Measurements from ENCODE around the gene WASF2. TPM values are rescaled to one million over a fixed set of nuclear protein-coding genes. Genes with fewer than 3 reads are reported as not detected.
"Not testable (repeated sequence)": the region's sequence is repeated elsewhere in the genome, so short reads cannot be mapped to it uniquely, and the experiment has no call there.

The WASF2 gene
- total RNA-seq, 2 experiments from 2014 or later = 109 to 110 TPM

DNA sequence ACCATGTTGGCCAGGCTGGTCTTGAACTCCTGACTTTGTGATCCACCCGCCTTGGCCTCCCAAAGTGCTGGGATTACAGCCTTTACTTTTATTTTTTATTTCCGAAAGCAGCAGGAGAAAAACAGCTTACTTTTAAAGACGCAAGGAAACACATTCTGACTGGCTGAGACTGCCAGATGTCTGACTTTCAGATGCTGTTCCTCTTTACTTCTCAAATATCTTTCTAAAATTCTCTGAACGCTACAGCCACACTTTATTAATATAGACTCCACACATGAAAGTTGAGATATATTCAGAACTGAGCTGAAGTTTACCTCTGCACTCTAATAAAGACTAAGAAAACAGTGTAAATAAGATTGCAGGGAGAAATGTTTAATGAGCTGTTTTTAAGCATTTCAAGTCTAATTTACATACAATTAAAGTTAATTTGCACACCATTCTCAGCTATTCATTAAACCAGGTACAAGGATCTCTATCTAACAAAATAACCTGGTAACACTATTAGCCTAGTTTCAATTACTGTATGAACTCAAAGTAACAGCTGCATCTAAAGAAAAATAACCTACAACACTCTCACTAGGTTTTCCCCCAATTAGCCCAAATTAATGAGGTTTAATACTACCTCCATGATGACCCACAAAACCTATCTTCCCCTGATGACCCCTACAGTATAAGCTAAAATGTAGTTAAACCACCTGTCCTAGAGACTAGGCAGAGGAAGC lies 24.9 kb downstream of the WASF2 start:
- H3K27me3 Mint-ChIP-seq = no peaks in the 10 kb centered on the region

DNA sequence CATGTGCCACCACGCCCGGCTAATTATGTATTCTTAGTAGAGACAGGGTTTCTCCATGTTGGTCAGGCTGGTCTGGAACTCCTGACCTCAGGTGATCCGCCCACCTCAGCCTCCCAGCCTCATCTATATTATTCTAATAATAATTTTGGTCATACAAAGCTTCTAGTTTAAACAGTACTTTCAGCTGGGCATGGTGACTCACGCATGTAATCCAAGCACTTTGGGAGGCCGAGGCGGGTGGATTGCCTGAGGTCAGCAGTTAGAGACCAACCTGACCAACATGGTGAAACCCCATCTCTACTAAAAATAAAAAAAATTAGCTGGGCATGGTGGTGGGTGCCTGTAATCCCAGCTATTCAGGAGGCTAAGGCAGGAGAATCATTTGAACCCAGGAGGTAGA lies 26.1 kb downstream of the WASF2 start:
- DNase-seq; H3K36me3 Mint-ChIP-seq; H3K4me3 Mint-ChIP-seq; intact Hi-C loops (cut with micrococcal nuclease); H3K27ac Mint-ChIP-seq; H3K9me3 Mint-ChIP-seq; H3K27me3 Mint-ChIP-seq: not testable (repeated sequence)
- H3K4me1 Mint-ChIP-seq (ENCODE audit: low read depth) = peaks cover 34% of the 10 kb centered on the region
- ChIA-PET POLR2A (interaction anchor here (1.0 kb wide), 1 partner anchor 10 kb away, joined by 3 read pairs; no protein-coding TSS in a partner anchor), CTCF (interaction anchor here (0.6 to 2.8 kb wide), 5 partner anchors 11 to 61 kb away, joined by 3 to 10 read pairs (median 4); no protein-coding TSS in a partner anchor)

More for the DNA sequence above, 24.9 kb downstream of the WASF2 start:
- Mint-ChIP-seq H3K36me3 (peaks cover 13% of the 10 kb centered on the region), H3K4me1 (ENCODE audit: low read depth) (peaks cover 45% of the 10 kb centered on the region), H3K27ac (no peak overlapping the region), H3K4me3 (no peak overlapping the region), H3K9me3 (no peaks in the 10 kb centered on the region)
- DNase-seq = no peak
- CTCF ChIA-PET = interaction anchor here (0.8 to 2.8 kb wide), 7 partner anchors 12 to 169 kb away, joined by 3 to 10 read pairs (median 3); no protein-coding TSS in a partner anchor
- POLR2A ChIA-PET = interaction anchor here (1.0 kb wide), 1 partner anchor 11 kb away, joined by 3 read pairs; no protein-coding TSS in a partner anchor
- intact Hi-C loops (cut with micrococcal nuclease) = no loop called here

DNA sequence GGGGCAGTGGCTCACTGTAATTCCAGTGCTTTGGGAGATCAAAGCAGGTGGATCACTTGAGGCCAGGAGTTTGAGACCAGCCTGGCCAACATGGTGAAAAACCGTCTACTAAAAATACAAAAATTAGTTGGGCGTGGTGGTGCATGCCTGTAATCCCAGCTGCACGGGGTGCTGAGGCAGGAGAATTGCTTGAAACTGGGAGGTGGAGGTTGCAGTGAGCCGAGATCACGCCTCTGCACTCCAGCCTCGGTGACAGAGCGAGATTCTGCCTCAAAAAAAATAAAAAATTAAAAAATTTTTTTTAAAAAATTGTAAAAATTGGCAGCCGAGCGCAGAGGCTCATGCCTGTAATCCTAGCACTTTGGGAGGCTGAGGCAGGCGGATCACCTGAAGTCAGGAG lies 31.4 kb downstream of the WASF2 start:
- H3K9me3 Mint-ChIP-seq, DNase-seq, CTCF ChIA-PET, H3K27ac Mint-ChIP-seq, H3K27me3 Mint-ChIP-seq, H3K4me3 Mint-ChIP-seq, H3K36me3 Mint-ChIP-seq: not testable (repeated sequence)
- intact Hi-C loops (cut with micrococcal nuclease) = loop anchor here (5.0 kb wide), 1 partner anchor 41 kb away; no protein-coding TSS in a partner anchor
- POLR2A ChIA-PET = interaction anchor here (0.6 to 1.0 kb wide), 2 partner anchors 13 to 54 kb away, joined by 5 to 7 read pairs; no protein-coding TSS in a partner anchor
- H3K4me1 Mint-ChIP-seq (ENCODE audit: low read depth) = peaks cover 32% of the 10 kb centered on the region

DNA sequence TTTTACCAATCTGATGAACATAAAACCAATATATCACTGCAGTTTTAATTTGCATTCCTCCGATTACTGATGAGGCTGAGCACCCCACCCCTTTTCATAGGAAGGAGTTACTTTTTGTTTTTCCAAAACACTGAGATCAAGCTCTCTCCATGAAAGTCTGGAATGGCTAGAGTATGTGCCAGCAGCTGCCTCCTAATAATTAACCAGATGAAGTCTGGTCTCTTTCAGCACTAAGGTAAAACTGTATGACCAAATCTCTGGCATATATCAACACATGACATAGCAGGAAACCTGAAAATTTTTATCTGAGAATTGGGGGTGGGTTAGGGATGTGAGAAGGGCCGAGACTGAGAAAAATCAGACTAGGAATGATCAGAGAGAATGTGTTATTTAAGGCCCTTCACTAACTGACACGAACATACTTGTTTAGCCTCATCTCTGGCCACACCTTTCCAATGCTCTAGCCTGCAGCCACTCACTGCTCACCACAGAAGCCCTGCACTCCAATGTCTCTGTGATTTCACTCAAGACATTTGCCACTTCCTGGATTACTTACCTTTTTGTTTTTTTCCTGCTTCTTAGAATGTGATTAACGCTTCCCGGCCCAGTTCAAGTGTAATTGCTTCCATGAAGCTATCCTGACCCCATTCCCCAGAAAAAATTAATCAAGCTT lies 34.7 kb downstream of the WASF2 start:
- Mint-ChIP-seq H3K4me1 (ENCODE audit: low read depth) (peaks cover 39% of the 10 kb centered on the region), H3K27ac (peak overlapping the region; percentile 82), H3K4me3 (no peak overlapping the region), H3K27me3 (no peaks in the 10 kb centered on the region), H3K36me3 (peaks cover 1% of the 10 kb centered on the region), H3K9me3 (no peaks in the 10 kb centered on the region)
- CTCF ChIA-PET = interaction anchor here (1.2 kb wide), 1 partner anchor 159 kb away, joined by 3 read pairs; no protein-coding TSS in a partner anchor
- intact Hi-C loops (cut with micrococcal nuclease) = loop anchor here (5.0 kb wide), 1 partner anchor 38 kb away; no protein-coding TSS in a partner anchor
- peak; percentile 53 for DNase-seq
- POLR2A ChIA-PET = interaction anchor here (0.8 kb wide), 1 partner anchor 10 kb away, joined by 3 read pairs; no protein-coding TSS in a partner anchor

DNA sequence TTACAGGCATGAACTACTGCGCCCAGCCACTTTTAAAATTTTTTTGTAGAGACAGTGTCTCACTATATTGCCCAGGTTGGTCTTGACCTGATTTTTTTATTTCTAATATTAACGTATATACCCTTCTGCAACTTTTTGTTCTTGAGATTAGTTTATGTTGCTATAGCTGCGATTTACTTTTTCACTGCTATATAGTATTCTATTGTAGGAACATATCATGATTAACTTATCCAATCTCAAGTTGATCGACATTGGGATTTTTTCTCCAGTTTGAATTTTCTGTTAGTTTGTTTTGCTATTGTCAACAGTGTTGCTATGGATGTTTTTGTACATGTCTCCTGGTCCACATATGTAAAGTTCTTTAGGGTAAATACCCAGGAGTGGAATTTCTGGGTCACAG lies 35.4 kb downstream of the WASF2 start:
- Mint-ChIP-seq H3K9me3 (no peaks in the 10 kb centered on the region), H3K27ac (peak overlapping the region; percentile 82), H3K4me1 (ENCODE audit: low read depth) (peaks cover 38% of the 10 kb centered on the region), H3K36me3 (peaks cover 2% of the 10 kb centered on the region), H3K4me3 (no peak overlapping the region), H3K27me3 (no peaks in the 10 kb centered on the region)
- CTCF ChIA-PET = interaction anchor here (1.2 kb wide), 1 partner anchor 158 kb away, joined by 3 read pairs; no protein-coding TSS in a partner anchor
- POLR2A ChIA-PET = interaction anchor here (0.8 to 1.2 kb wide), 2 partner anchors 9 to 10 kb away, joined by 3 read pairs; no protein-coding TSS in a partner anchor
- DNase-seq = no peak
- intact Hi-C loops (cut with micrococcal nuclease) = loop anchor here (5.0 kb wide), 1 partner anchor 37 kb away; no protein-coding TSS in a partner anchor

DNA sequence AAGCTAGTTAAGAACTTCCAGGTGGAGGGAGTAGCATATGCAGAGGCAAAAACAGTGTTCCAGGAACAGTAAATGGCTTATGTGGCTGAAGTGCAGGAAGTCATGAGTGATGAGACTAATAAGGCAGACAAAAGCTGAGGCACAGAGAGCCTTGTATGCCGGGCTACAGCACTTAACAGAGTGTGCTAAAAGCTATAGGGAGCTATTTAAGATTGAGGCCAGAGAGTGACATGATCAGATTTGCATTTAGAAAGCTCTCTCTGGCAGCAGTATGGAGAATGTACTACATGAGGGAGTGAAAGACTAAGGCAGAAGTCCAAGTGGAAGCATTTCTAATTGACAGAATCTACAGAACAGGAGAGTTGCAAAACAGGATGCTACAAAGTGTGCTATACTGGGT lies 38.6 kb downstream of the WASF2 start:
- ChIA-PET POLR2A (interaction anchor here (1.5 kb wide), 1 partner anchor 25 kb away, joined by 6 read pairs; no protein-coding TSS in a partner anchor), CTCF (interaction anchor here (0.8 kb wide), 1 partner anchor 35 kb away, joined by 3 read pairs; no protein-coding TSS in a partner anchor)
- Mint-ChIP-seq H3K4me1 (ENCODE audit: low read depth) (peaks cover 61% of the 10 kb centered on the region), H3K4me3 (no peak overlapping the region), H3K27ac (no peak overlapping the region), H3K9me3 (no peaks in the 10 kb centered on the region), H3K36me3 (peaks cover 16% of the 10 kb centered on the region), H3K27me3 (no peaks in the 10 kb centered on the region)
- intact Hi-C loops (cut with micrococcal nuclease) = no loop called here
- no peak for DNase-seq

DNA sequence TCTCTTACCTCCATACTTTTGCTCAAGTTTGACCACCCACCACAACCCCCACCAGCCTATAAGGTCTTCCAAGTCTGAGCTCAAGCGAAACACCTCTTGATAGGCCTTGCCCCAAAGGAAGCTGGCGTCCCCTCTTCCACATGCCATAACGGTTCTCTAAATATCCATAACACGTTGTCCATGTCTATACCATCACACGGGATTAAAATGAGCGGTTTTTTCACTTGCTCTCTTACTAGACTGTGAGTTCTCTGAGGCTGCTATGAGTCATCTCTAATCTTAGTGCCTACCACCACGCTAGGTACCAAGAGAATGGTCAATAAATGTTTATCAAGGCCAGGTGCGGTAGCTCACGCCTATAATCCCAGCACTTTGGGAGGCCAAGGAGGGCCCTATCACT lies 41.0 kb downstream of the WASF2 start:
- Mint-ChIP-seq H3K27me3 (no peaks in the 10 kb centered on the region), H3K4me3 (no peak overlapping the region), H3K36me3 (peaks cover 16% of the 10 kb centered on the region), H3K9me3 (no peaks in the 10 kb centered on the region), H3K27ac (peak overlapping the region; percentile 20), H3K4me1 (ENCODE audit: low read depth) (peaks cover 64% of the 10 kb centered on the region)
- ChIA-PET POLR2A (no interaction called here), CTCF (interaction anchor here (0.6 to 3.6 kb wide), 3 partner anchors 11 to 32 kb away, joined by 3 to 26 read pairs (median 5); no protein-coding TSS in a partner anchor)
- intact Hi-C loops (cut with micrococcal nuclease) = no loop called here
- no peak for DNase-seq

DNA sequence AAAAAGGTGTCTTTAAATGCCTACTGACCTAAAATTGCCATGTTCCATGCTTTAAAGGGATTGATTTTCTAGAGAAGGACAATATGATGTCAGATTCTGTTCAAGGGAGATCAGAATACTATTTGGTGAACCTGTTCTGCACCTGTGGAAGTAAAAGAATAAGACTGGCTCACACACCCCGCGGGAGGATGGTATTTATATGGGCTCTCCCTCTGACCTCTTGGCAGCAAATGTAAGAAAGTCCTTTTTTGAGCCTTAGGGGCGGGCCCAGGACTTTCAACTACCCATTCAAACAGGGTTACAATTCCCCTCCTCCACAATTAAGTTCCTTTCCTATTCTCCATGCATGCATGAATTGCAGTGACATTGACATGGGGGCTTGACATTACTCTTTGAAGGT lies 42.1 kb downstream of the WASF2 start:
- Mint-ChIP-seq H3K36me3 (peaks cover 16% of the 10 kb centered on the region), H3K27me3 (no peaks in the 10 kb centered on the region), H3K4me1 (ENCODE audit: low read depth) (peaks cover 65% of the 10 kb centered on the region), H3K27ac (no peak overlapping the region), H3K4me3 (no peak overlapping the region), H3K9me3 (no peaks in the 10 kb centered on the region)
- ChIA-PET CTCF (interaction anchor here (3.6 kb wide), 1 partner anchor 30 kb away, joined by 26 read pairs; no protein-coding TSS in a partner anchor), POLR2A (no interaction called here)
- intact Hi-C loops (cut with micrococcal nuclease) = no loop called here
- no peak for DNase-seq

DNA sequence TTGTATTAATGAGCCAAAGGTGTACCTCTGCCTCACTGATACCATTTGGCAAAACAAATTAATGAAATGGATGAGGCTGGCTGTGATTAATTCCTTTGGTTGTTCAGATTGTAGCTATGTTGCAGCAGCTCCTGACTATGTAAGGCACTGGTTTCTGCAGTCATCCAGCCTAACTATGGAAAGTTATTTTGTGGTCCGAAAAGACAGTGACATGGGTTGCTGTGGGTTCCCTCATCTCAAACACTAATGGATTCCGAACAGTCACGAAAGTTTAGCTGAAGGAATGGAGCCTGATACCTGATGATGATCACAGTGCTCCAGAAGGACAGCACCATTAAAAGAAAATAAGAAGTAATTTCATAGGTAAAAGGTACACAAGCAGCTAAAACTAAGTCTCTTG lies 42.6 kb downstream of the WASF2 start:
- DNase-seq = no peak
- Mint-ChIP-seq H3K9me3 (no peaks in the 10 kb centered on the region), H3K27ac (no peak overlapping the region), H3K36me3 (peaks cover 16% of the 10 kb centered on the region), H3K4me3 (no peak overlapping the region), H3K27me3 (no peaks in the 10 kb centered on the region), H3K4me1 (ENCODE audit: low read depth) (peaks cover 65% of the 10 kb centered on the region)
- CTCF ChIA-PET = interaction anchor here (0.8 to 3.6 kb wide), 4 partner anchors 30 to 159 kb away, joined by 3 to 26 read pairs (median 6); partner anchors contain the start of gene WASF2
- intact Hi-C loops (cut with micrococcal nuclease) = no loop called here
- POLR2A ChIA-PET = no interaction called here

DNA sequence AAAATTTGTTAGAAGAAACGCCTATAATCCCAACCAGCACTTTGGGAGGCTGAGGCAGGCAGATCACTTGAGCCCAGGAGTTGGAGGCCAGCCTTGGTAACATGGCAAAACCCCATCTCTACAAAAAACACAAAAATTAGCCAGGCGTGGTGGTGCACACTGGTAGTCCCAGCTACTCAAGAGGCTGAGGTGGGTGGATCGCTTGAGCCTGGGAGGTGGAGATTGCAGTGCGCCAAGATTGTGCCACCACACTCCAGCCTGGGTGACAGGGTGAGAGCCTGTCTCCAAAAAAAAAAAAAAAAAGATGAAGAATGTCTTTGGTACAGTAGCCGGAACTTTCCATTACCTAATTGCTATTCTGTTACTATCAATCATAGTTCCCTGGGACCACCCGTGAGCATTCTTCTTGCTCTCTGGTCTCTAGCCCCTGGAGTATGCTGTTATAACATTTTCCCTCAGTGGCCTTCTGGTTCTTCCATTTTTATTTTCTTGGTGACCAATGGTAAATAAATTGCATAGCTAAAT lies 43.4 kb downstream of the WASF2 start:
- H3K27ac Mint-ChIP-seq = no peak overlapping the region

DNA sequence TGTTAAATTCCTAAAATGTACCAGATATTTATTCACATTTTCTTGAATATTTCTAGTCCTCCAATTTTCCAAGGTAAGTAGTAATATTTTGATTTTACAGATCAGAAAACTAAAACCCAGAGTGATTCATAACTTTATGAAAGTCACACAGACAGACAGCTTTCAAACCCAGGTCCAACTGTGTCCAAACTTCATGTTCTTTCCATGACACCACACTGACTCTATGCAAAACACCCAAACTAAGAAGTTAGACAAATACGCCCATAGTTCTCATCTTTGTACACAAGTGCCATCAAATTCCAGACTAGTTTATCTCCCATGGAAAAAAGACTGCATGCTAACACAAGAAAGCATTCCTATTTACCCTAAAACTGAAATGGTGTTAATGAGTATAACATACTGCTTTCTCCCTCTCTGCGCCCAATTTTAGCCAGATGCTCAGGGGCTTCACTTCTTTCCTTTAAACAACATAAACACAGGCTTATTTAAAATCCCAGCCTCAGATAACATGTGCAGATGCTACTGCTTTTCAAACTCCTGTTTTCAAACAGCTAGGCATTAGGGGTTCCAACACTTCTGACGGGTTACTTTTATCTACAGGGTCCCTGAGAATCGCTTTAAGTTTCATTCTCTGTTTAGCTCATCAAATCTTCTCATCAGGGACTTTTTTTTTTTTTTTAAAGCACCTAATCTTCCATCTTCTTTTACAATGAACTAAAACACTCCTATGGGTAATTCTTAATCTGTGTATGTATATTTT lies 44.6 kb downstream of the WASF2 start:
- intact Hi-C loops (cut with micrococcal nuclease) = loop anchor here (1.0 to 2.0 kb wide), 5 partner anchors 9 to 77 kb away; no protein-coding TSS in a partner anchor
- peak overlapping the region; percentile 88 for H3K27ac Mint-ChIP-seq
- H3K9me3 Mint-ChIP-seq = no peaks in the 10 kb centered on the region
- DNase-seq = no peak
- peaks cover 16% of the 10 kb centered on the region for H3K36me3 Mint-ChIP-seq
- peaks cover 54% of the 10 kb centered on the region for H3K4me1 Mint-ChIP-seq (ENCODE audit: low read depth)
- H3K4me3 Mint-ChIP-seq = peak overlapping the region; percentile 52
- CTCF ChIA-PET = interaction anchor here (0.6 to 3.6 kb wide), 10 partner anchors 15 to 699 kb away, joined by 3 to 26 read pairs (median 3); partner anchors contain the start of gene WASF2
- H3K27me3 Mint-ChIP-seq = no peaks in the 10 kb centered on the region
- POLR2A ChIA-PET = interaction anchor here (0.6 to 1.9 kb wide), 13 partner anchors 9 to 1523 kb away, joined by 3 to 11 read pairs (median 4); partner anchors contain the start of genes STX12 and WASF2

More for the DNA sequence above, 43.4 kb downstream of the WASF2 start:
- no peak overlapping the region for H3K4me3 Mint-ChIP-seq
- CTCF ChIA-PET = interaction anchor here (0.8 to 3.6 kb wide), 7 partner anchors 29 to 160 kb away, joined by 3 to 26 read pairs (median 3); partner anchors contain the start of gene WASF2
- H3K9me3 Mint-ChIP-seq = no peaks in the 10 kb centered on the region
- no peak for DNase-seq
- peaks cover 16% of the 10 kb centered on the region for H3K36me3 Mint-ChIP-seq
- intact Hi-C loops (cut with micrococcal nuclease) = no loop called here
- peaks cover 63% of the 10 kb centered on the region for H3K4me1 Mint-ChIP-seq (ENCODE audit: low read depth)
- no peaks in the 10 kb centered on the region for H3K27me3 Mint-ChIP-seq
- POLR2A ChIA-PET = interaction anchor here (1.5 kb wide), 1 partner anchor 17 kb away, joined by 4 read pairs; no protein-coding TSS in a partner anchor

Measured in activated CD4-positive, alpha-beta memory T cell treated with anti-CD3 and anti-CD28 coated beads for 36 hours (primary cell).